WTC11 (cell line): ENCODE measurements around the gene CCDC69. TPM values are rescaled to one million over a fixed set of nuclear protein-coding genes. Genes with fewer than 3 reads are reported as not detected.

Source experiments
- ATAC-seq: fragments of 200-7000 bp; cut with Tn5 transposase; 2 replicates; pipeline ENCODE4 v1.10.0; 2021; ENCODE audit warnings: mild to moderate bottlenecking, moderate library complexity
- CTCF ChIA-PET: fragments of 300-600 bp; sonication (Branson Sonifier 250); formaldehyde crosslinking; loops from one replicate; lab custom pipeline; 2021; ENCODE audit warnings: antibody characterized with exemption; lab: Charles Lee
- POLR2A ChIA-PET: fragments of 350-600 bp; sonication (Branson Sonifier 250); formaldehyde crosslinking; loops from one replicate; lab custom pipeline; 2021; ENCODE audit warnings: antibody characterized with exemption; lab: Charles Lee
- DNase-seq: peaks from one replicate; pipeline ENCODE4 v3.0.0; 2021; ENCODE audit warnings: low spot score
- H3K27ac Mint-ChIP-seq: 2 replicates; pipeline ENCODE4 v1.8.0; 2021; ENCODE audit warnings: mixed read lengths
- H3K27me3 Mint-ChIP-seq: 2 replicates; pipeline ENCODE4 v1.8.0; 2021; ENCODE audit warnings: low read depth, mild to moderate bottlenecking, moderate library complexity, mixed read lengths
- H3K36me3 Mint-ChIP-seq: 2 replicates; pipeline ENCODE4 v1.8.0; 2021; ENCODE audit warnings: mixed read lengths
- H3K4me1 Mint-ChIP-seq: 2 replicates; pipeline ENCODE4 v1.8.0; 2022; ENCODE audit warnings: mixed read lengths
- H3K4me3 Mint-ChIP-seq: 2 replicates; pipeline ENCODE4 v1.8.0; 2021; ENCODE audit warnings: mild to moderate bottlenecking, moderate library complexity, mixed read lengths
- H3K9me3 Mint-ChIP-seq: 2 replicates; pipeline ENCODE4 v1.8.0; 2021; ENCODE audit warnings: mixed read lengths
- AFF4 ChIP-seq: sonication (generic); formaldehyde crosslinking; IDR thresholded peaks from 2 replicates; pipeline ENCODE4 v1.8.1; 2023; ENCODE audit warnings: mild to moderate bottlenecking, missing genetic modification reagents, borderline replicate concordance
- EMX1 ChIP-seq: fragments of 250-450 bp; sonication (Bioruptor Pico); IDR thresholded peaks from 2 replicates; pipeline ENCODE4 v1.8.0; 2021; ENCODE audit warnings: mild to moderate bottlenecking
- HMGA2 ChIP-seq: fragments of 250-450 bp; sonication (Bioruptor Pico); IDR thresholded peaks from 2 replicates; pipeline ENCODE4 v1.4.0; 2021; ENCODE audit warnings: mild to moderate bottlenecking, moderate library complexity
- KAT7 ChIP-seq: sonication (generic); formaldehyde crosslinking; IDR thresholded peaks from 2 replicates; pipeline ENCODE4 v1.8.1; 2023; ENCODE audit warnings: missing genetic modification reagents, mild to moderate bottlenecking, borderline replicate concordance
- MYBL2 ChIP-seq: sonication (generic); formaldehyde crosslinking; IDR thresholded peaks from 2 replicates; pipeline ENCODE4 v1.8.1; 2023; ENCODE audit warnings: mild to moderate bottlenecking, moderate library complexity, missing genetic modification reagents
- NR3C1 ChIP-seq: sonication (generic); formaldehyde crosslinking; conservative IDR thresholded peaks from 2 replicates; pipeline ENCODE4 v1.8.1; 2023; ENCODE audit warnings: low read depth, mild to moderate bottlenecking, missing genetic modification reagents
- RELA ChIP-seq: sonication (generic); formaldehyde crosslinking; IDR thresholded peaks from 2 replicates; pipeline ENCODE4 v1.8.1; 2022; ENCODE audit warnings: missing genetic modification reagents, mild to moderate bottlenecking, borderline replicate concordance
- STAT6 ChIP-seq: sonication (generic); formaldehyde crosslinking; conservative IDR thresholded peaks from 2 replicates; pipeline ENCODE4 v1.8.1; 2023; ENCODE audit warnings: mild to moderate bottlenecking, low read depth, missing genetic modification reagents, moderate library complexity
- TCF7 ChIP-seq: sonication (generic); formaldehyde crosslinking; IDR thresholded peaks from 2 replicates; pipeline ENCODE4 v1.8.0; 2022; ENCODE audit warnings: mild to moderate bottlenecking, low read depth, missing genetic modification reagents, moderate library complexity
- TEAD4 ChIP-seq: sonication (generic); formaldehyde crosslinking; IDR thresholded peaks from 2 replicates; pipeline ENCODE4 v1.8.0; 2022; ENCODE audit warnings: mild to moderate bottlenecking, missing genetic modification reagents
- ZNF138 ChIP-seq: sonication (generic); formaldehyde crosslinking; conservative IDR thresholded peaks from 2 replicates; pipeline ENCODE4 v1.8.1; 2022; ENCODE audit warnings: mild to moderate bottlenecking, moderate library complexity, missing genetic modification reagents
- total RNA-seq: library from RNA; stranded (reverse); gene quantifications from 3 replicates; pipeline ENCODE4 v1.2.3, GENCODE V29; 2021
- TF ChIP-seq, protein P1 (sequence below): sonication (generic); formaldehyde crosslinking; IDR thresholded peaks from 2 replicates; pipeline ENCODE4 v1.8.1; 2022; ENCODE audit warnings: low read depth, mild to moderate bottlenecking, moderate library complexity, missing genetic modification reagents, borderline replicate concordance
- TF ChIP-seq, protein P2 (sequence below): fragments of 200-600 bp; IDR thresholded peaks from 2 replicates; pipeline ENCODE4 v1.8.0; 2022; ENCODE audit warnings: antibody characterized with exemption
- TF ChIP-seq, protein P3 (sequence below): sonication (generic); formaldehyde crosslinking; IDR thresholded peaks from 2 replicates; pipeline ENCODE4 v1.8.0; 2023; ENCODE audit warnings: missing genetic modification reagents
- TF ChIP-seq, protein P4 (sequence below): fragments of 250-450 bp; sonication (Bioruptor Pico); IDR thresholded peaks from 2 replicates; pipeline ENCODE4 v1.9.0; 2021; ENCODE audit warnings: moderate library complexity, mild to moderate bottlenecking, inconsistent platforms, borderline replicate concordance
- TF ChIP-seq, protein P5 (sequence below): sonication (generic); formaldehyde crosslinking; IDR thresholded peaks from 2 replicates; pipeline ENCODE4 v1.8.1; 2023; ENCODE audit warnings: mild to moderate bottlenecking, missing genetic modification reagents, moderate library complexity
- TF ChIP-seq, protein P6 (sequence below): sonication (generic); formaldehyde crosslinking; IDR thresholded peaks from 2 replicates; pipeline ENCODE4 v1.8.1; 2022; ENCODE audit warnings: missing genetic modification reagents, borderline replicate concordance

CCDC69 gene
- total RNA-seq, 1 experiment from 2014 or later = 12.4 TPM

DNA sequence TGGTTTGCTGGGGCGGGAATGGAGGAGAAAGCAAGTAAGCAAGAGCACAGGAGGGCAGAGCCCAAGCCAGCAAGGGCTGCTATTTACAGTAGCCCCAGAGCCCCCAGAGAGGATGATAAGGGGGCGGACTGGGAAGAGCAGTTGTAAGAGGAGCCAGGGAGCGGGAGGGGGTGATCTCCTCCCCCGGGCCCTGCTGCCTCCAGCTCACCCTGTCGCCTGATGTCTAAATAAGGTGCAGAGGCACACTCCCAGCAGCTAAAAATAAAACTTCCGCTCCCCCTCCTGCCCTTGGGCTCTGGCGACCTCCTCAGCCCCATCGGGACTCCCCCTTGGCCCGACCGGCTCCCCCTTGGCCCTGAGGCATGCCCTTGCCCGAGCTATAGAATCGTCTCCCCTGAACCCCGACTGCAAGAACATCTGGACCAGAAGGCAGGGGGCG lies 14.4 kb upstream of the CCDC69 start (continued):
- no peak for TF ChIP-seq RELA (CRISPR knock-in tag)

GRCh38 chr5:151237685-151238084 lies 13.8 kb upstream of the CCDC69 start:
- Mint-ChIP-seq H3K27me3 (no peaks in the 10 kb centered on the region), H3K4me1 (peaks cover 35% of the 10 kb centered on the region), H3K36me3 (no peaks in the 10 kb centered on the region), H3K4me3 (no peak overlapping the region), H3K9me3 (peaks cover 3% of the 10 kb centered on the region; the same call in 1 of the 2 replicates), H3K27ac (no peak overlapping the region)
- POLR2A ChIA-PET = interaction anchor here (1.2 kb wide), 1 partner anchor 13 kb away, joined by 3 read pairs; the partner anchor contains the start of gene CCDC69
- no peak for TF ChIP-seq HMGA2
- no peak for TF ChIP-seq NR3C1 (CRISPR knock-in tag)
- no peak for TF ChIP-seq STAT6 (CRISPR knock-in tag)
- TF ChIP-seq, protein P1, sequence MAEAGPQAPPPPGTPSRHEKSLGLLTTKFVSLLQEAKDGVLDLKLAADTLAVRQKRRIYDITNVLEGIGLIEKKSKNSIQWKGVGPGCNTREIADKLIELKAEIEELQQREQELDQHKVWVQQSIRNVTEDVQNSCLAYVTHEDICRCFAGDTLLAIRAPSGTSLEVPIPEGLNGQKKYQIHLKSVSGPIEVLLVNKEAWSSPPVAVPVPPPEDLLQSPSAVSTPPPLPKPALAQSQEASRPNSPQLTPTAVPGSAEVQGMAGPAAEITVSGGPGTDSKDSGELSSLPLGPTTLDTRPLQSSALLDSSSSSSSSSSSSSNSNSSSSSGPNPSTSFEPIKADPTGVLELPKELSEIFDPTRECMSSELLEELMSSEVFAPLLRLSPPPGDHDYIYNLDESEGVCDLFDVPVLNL = no peak
- TF ChIP-seq EMX1 (CRISPR knock-in tag) = no peak
- no peak for TF ChIP-seq AFF4 (CRISPR knock-in tag)
- TF ChIP-seq MYBL2 (CRISPR knock-in tag) = no peak
- DNase-seq = no peak
- no peak for ATAC-seq
- CTCF ChIA-PET = interaction anchor here (0.9 to 5.2 kb wide), 24 partner anchors 9 to 286 kb away, joined by 4 to 70 read pairs (median 10); partner anchors contain the start of genes ANXA6, CCDC69, GM2A and SLC36A1

DNA sequence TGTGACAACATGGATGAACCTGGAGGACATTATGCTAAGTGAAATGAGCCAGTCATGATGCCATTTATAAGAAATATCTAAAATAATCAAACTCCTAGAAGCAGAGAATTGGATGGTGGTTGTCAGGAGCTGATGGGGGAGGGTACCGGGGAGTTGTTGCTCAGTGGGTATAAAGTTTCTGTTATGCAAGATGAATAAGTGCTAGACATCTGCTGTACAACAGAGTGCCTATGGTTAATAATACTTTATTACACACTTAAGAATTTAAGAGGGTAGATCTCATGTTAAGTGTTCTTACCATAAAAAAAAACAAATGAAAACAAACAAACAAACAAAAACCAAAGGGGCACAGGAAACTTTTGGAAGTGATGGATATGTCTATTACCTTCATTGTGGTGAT lies 13.0 kb upstream of the CCDC69 start:
- H3K9me3 Mint-ChIP-seq = peaks cover 3% of the 10 kb centered on the region; the same call in 1 of the 2 replicates
- H3K4me3 Mint-ChIP-seq = no peak overlapping the region
- DNase-seq (no peak), ATAC-seq (no peak)
- peaks cover 33% of the 10 kb centered on the region for H3K4me1 Mint-ChIP-seq
- H3K27me3 Mint-ChIP-seq = no peaks in the 10 kb centered on the region
- H3K36me3 Mint-ChIP-seq = no peaks in the 10 kb centered on the region
- H3K27ac Mint-ChIP-seq = no peak overlapping the region
- POLR2A ChIA-PET = no interaction called here
- CTCF ChIA-PET = interaction anchor here (2.5 to 5.2 kb wide), 5 partner anchors 14 to 185 kb away, joined by 17 to 70 read pairs (median 41); partner anchors contain the start of genes CCDC69 and GM2A
- no peak for TF ChIP-seq TCF7 (CRISPR knock-in tag)
- TF ChIP-seq, protein P2, sequence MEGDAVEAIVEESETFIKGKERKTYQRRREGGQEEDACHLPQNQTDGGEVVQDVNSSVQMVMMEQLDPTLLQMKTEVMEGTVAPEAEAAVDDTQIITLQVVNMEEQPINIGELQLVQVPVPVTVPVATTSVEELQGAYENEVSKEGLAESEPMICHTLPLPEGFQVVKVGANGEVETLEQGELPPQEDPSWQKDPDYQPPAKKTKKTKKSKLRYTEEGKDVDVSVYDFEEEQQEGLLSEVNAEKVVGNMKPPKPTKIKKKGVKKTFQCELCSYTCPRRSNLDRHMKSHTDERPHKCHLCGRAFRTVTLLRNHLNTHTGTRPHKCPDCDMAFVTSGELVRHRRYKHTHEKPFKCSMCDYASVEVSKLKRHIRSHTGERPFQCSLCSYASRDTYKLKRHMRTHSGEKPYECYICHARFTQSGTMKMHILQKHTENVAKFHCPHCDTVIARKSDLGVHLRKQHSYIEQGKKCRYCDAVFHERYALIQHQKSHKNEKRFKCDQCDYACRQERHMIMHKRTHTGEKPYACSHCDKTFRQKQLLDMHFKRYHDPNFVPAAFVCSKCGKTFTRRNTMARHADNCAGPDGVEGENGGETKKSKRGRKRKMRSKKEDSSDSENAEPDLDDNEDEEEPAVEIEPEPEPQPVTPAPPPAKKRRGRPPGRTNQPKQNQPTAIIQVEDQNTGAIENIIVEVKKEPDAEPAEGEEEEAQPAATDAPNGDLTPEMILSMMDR = no peak
- TF ChIP-seq ZNF138 (CRISPR knock-in tag) = no peak
- no peak for TF ChIP-seq KAT7
- TF ChIP-seq, protein P3, sequence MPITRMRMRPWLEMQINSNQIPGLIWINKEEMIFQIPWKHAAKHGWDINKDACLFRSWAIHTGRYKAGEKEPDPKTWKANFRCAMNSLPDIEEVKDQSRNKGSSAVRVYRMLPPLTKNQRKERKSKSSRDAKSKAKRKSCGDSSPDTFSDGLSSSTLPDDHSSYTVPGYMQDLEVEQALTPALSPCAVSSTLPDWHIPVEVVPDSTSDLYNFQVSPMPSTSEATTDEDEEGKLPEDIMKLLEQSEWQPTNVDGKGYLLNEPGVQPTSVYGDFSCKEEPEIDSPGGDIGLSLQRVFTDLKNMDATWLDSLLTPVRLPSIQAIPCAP = no peak
- TF ChIP-seq, protein P4, sequence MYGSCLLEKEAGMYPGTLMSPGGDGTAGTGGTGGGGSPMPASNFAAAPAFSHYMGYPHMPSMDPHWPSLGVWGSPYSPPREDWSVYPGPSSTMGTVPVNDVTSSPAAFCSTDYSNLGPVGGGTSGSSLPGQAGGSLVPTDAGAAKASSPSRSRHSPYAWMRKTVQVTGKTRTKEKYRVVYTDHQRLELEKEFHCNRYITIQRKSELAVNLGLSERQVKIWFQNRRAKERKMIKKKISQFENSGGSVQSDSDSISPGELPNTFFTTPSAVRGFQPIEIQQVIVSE (CRISPR knock-in tag) = no peak
- TF ChIP-seq, protein P5, sequence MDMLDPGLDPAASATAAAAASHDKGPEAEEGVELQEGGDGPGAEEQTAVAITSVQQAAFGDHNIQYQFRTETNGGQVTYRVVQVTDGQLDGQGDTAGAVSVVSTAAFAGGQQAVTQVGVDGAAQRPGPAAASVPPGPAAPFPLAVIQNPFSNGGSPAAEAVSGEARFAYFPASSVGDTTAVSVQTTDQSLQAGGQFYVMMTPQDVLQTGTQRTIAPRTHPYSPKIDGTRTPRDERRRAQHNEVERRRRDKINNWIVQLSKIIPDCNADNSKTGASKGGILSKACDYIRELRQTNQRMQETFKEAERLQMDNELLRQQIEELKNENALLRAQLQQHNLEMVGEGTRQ (CRISPR knock-in tag) = no peak
- TF ChIP-seq TEAD4 (CRISPR knock-in tag) = no peak
- TF ChIP-seq, protein P6, sequence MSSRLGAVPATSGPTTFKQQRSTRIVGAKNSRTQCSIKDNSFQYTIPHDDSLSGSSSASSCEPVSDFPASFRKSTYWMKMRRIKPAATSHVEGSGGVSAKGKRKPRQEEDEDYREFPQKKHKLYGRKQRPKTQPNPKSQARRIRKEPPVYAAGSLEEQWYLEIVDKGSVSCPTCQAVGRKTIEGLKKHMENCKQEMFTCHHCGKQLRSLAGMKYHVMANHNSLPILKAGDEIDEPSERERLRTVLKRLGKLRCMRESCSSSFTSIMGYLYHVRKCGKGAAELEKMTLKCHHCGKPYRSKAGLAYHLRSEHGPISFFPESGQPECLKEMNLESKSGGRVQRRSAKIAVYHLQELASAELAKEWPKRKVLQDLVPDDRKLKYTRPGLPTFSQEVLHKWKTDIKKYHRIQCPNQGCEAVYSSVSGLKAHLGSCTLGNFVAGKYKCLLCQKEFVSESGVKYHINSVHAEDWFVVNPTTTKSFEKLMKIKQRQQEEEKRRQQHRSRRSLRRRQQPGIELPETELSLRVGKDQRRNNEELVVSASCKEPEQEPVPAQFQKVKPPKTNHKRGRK (CRISPR knock-in tag) = no peak
